ENCODE data around the gene LLGL2.

LLGL2 gene

GRCh38 chr17:75526555-75527270, 1.2 kb downstream of the LLGL2 start:
- Histone ChIP-seq H3K27me3 (ENCODE audit: low read depth, low read length) (no peaks in the 10 kb centered on the region), H3K36me3 (ENCODE audit: control insufficient read depth in 1 of 2, insufficient read depth in 2 of 2, low read length in 2 of 2) (peaks cover 0 to 8% of the 10 kb centered on the region in 2 donors), H3K27ac (ENCODE audit: low read length) (peak overlapping the region; percentile 77), H3K9me3 (ENCODE audit: control insufficient read depth in 1 of 2, low read length in 2 of 2) (no peaks in the 10 kb centered on the region), H3K4me3 (ENCODE audit: low read depth in 1 of 2, low read length in 2 of 2) (peak overlapping the region; percentile 53 to 67), H3K4me1 (ENCODE audit: control insufficient read depth in 1 of 2, insufficient read depth in 2 of 2, low read length in 2 of 2) (peaks cover 3 to 19% of the 10 kb centered on the region in 2 donors)

- Histone ChIP-seq H3K4me1 (ENCODE audit: control insufficient read depth in 1 of 2, insufficient read depth in 2 of 2, low read length in 2 of 2) (peaks cover 3 to 6% of the 10 kb centered on the region in 2 donors), H3K27me3 (ENCODE audit: low read depth, low read length) (no peaks in the 10 kb centered on the region), H3K9me3 (ENCODE audit: control insufficient read depth in 1 of 2, low read length in 2 of 2) (no peaks in the 10 kb centered on the region), H3K4me3 (ENCODE audit: low read depth in 1 of 2, low read length in 2 of 2) (no peak overlapping the region), H3K36me3 (ENCODE audit: control insufficient read depth in 1 of 2, insufficient read depth in 2 of 2, low read length in 2 of 2) (no peaks in the 10 kb centered on the region), H3K27ac (ENCODE audit: low read length) (no peak overlapping the region)
Measured at GRCh38 chr17:75530837-75531720, 5.6 kb downstream of the LLGL2 start.

- H3K27ac ChIP-seq (ENCODE audit: low read length), result no peak overlapping the region
- H3K36me3 ChIP-seq (ENCODE audit: control insufficient read depth in 1 of 2, insufficient read depth in 2 of 2, low read length in 2 of 2), result no peaks in the 10 kb centered on the region
- no peaks in the 10 kb centered on the region for H3K27me3 ChIP-seq (ENCODE audit: low read depth, low read length)
- no peaks in the 10 kb centered on the region for H3K9me3 ChIP-seq (ENCODE audit: control insufficient read depth in 1 of 2, low read length in 2 of 2)
- H3K4me1 ChIP-seq (ENCODE audit: control insufficient read depth in 1 of 2, insufficient read depth in 2 of 2, low read length in 2 of 2), result peaks cover 0 to under 1% of the 10 kb centered on the region in 2 donors
- H3K4me3 ChIP-seq (ENCODE audit: low read depth in 1 of 2, low read length in 2 of 2), result no peak overlapping the region
Measured at GRCh38 chr17:75531721-75532072, 6.2 kb downstream of the LLGL2 start.

GRCh38 chr17:75535119-75535537, 9.6 kb downstream of the LLGL2 start:
- Histone ChIP-seq H3K4me1 (ENCODE audit: control insufficient read depth in 1 of 2, insufficient read depth in 2 of 2, low read length in 2 of 2) (no peaks in the 10 kb centered on the region), H3K27ac (ENCODE audit: low read length) (peak overlapping the region; percentile 60)

GRCh38 chr17:75535871-75536270, 10.4 kb downstream of the LLGL2 start:
- no peaks in the 10 kb centered on the region for H3K27me3 ChIP-seq (ENCODE audit: low read depth, low read length)
- H3K36me3 ChIP-seq (ENCODE audit: control insufficient read depth in 1 of 2, insufficient read depth in 2 of 2, low read length in 2 of 2), result no peaks in the 10 kb centered on the region
- no peak overlapping the region for H3K27ac ChIP-seq (ENCODE audit: low read length)
- H3K4me1 ChIP-seq (ENCODE audit: control insufficient read depth in 1 of 2, insufficient read depth in 2 of 2, low read length in 2 of 2), result no peaks in the 10 kb centered on the region
- H3K4me3 ChIP-seq (ENCODE audit: low read depth in 1 of 2, low read length in 2 of 2), result no peak overlapping the region
- no peaks in the 10 kb centered on the region for H3K9me3 ChIP-seq (ENCODE audit: control insufficient read depth in 1 of 2, low read length in 2 of 2)

More at GRCh38 chr17:75535119-75535537, 9.6 kb downstream of the LLGL2 start:
- Histone ChIP-seq H3K9me3 (ENCODE audit: control insufficient read depth in 1 of 2, low read length in 2 of 2) (no peaks in the 10 kb centered on the region), H3K27me3 (ENCODE audit: low read depth, low read length) (no peaks in the 10 kb centered on the region), H3K4me3 (ENCODE audit: low read depth in 1 of 2, low read length in 2 of 2) (no peak overlapping the region), H3K36me3 (ENCODE audit: control insufficient read depth in 1 of 2, insufficient read depth in 2 of 2, low read length in 2 of 2) (no peaks in the 10 kb centered on the region)

- Histone ChIP-seq H3K4me1 (ENCODE audit: control insufficient read depth in 1 of 2, insufficient read depth in 2 of 2, low read length in 2 of 2) (no peaks in the 10 kb centered on the region), H3K27me3 (ENCODE audit: low read depth, low read length) (no peaks in the 10 kb centered on the region), H3K9me3 (ENCODE audit: control insufficient read depth in 1 of 2, low read length in 2 of 2) (no peaks in the 10 kb centered on the region), H3K36me3 (ENCODE audit: control insufficient read depth in 1 of 2, insufficient read depth in 2 of 2, low read length in 2 of 2) (no peaks in the 10 kb centered on the region), H3K4me3 (ENCODE audit: low read depth in 1 of 2, low read length in 2 of 2) (no peak overlapping the region), H3K27ac (ENCODE audit: low read length) (no peak overlapping the region)
Measured at GRCh38 chr17:75536366-75536765, 10.9 kb downstream of the LLGL2 start.

- no peak overlapping the region for H3K27ac ChIP-seq (ENCODE audit: low read length)
- H3K27me3 ChIP-seq (ENCODE audit: low read depth, low read length), result no peaks in the 10 kb centered on the region
- no peak overlapping the region for H3K4me3 ChIP-seq (ENCODE audit: low read depth in 1 of 2, low read length in 2 of 2)
- H3K9me3 ChIP-seq (ENCODE audit: control insufficient read depth in 1 of 2, low read length in 2 of 2), result no peaks in the 10 kb centered on the region
- H3K36me3 ChIP-seq (ENCODE audit: control insufficient read depth in 1 of 2, insufficient read depth in 2 of 2, low read length in 2 of 2), result no peaks in the 10 kb centered on the region
- H3K4me1 ChIP-seq (ENCODE audit: control insufficient read depth in 1 of 2, insufficient read depth in 2 of 2, low read length in 2 of 2), result no peaks in the 10 kb centered on the region
Measured at GRCh38 chr17:75539967-75540729, 14.7 kb downstream of the LLGL2 start.

GRCh38 chr17:75540923-75541503, 15.5 kb downstream of the LLGL2 start:
- Histone ChIP-seq H3K27ac (ENCODE audit: low read length) (no peak overlapping the region), H3K9me3 (ENCODE audit: control insufficient read depth in 1 of 2, low read length in 2 of 2) (no peaks in the 10 kb centered on the region), H3K36me3 (ENCODE audit: control insufficient read depth in 1 of 2, insufficient read depth in 2 of 2, low read length in 2 of 2) (no peaks in the 10 kb centered on the region), H3K27me3 (ENCODE audit: low read depth, low read length) (no peaks in the 10 kb centered on the region), H3K4me3 (ENCODE audit: low read depth in 1 of 2, low read length in 2 of 2) (no peak overlapping the region), H3K4me1 (ENCODE audit: control insufficient read depth in 1 of 2, insufficient read depth in 2 of 2, low read length in 2 of 2) (no peaks in the 10 kb centered on the region)

GRCh38 chr17:75542229-75542628, 16.7 kb downstream of the LLGL2 start:
- Histone ChIP-seq H3K4me1 (ENCODE audit: control insufficient read depth in 1 of 2, insufficient read depth in 2 of 2, low read length in 2 of 2) (no peaks in the 10 kb centered on the region), H3K36me3 (ENCODE audit: control insufficient read depth in 1 of 2, insufficient read depth in 2 of 2, low read length in 2 of 2) (no peaks in the 10 kb centered on the region), H3K27ac (ENCODE audit: low read length) (peak overlapping the region; percentile 51), H3K9me3 (ENCODE audit: control insufficient read depth in 1 of 2, low read length in 2 of 2) (no peaks in the 10 kb centered on the region), H3K27me3 (ENCODE audit: low read depth, low read length) (no peaks in the 10 kb centered on the region), H3K4me3 (ENCODE audit: low read depth in 1 of 2, low read length in 2 of 2) (no peak overlapping the region)

- no peaks in the 10 kb centered on the region for H3K4me1 ChIP-seq (ENCODE audit: control insufficient read depth in 1 of 2, insufficient read depth in 2 of 2, low read length in 2 of 2)
- peak overlapping the region; percentile 51 for H3K27ac ChIP-seq (ENCODE audit: low read length)
- H3K4me3 ChIP-seq (ENCODE audit: low read depth in 1 of 2, low read length in 2 of 2), result no peak overlapping the region
- no peaks in the 10 kb centered on the region for H3K27me3 ChIP-seq (ENCODE audit: low read depth, low read length)
- H3K9me3 ChIP-seq (ENCODE audit: control insufficient read depth in 1 of 2, low read length in 2 of 2), result no peaks in the 10 kb centered on the region
- H3K36me3 ChIP-seq (ENCODE audit: control insufficient read depth in 1 of 2, insufficient read depth in 2 of 2, low read length in 2 of 2), result no peaks in the 10 kb centered on the region
Measured at GRCh38 chr17:75542728-75543336, 17.3 kb downstream of the LLGL2 start.
